ENCODE data around the gene TSNAXIP1. TPM values are rescaled to one million over a fixed set of nuclear protein-coding genes. Genes with fewer than 3 reads are reported as not detected.

TSNAXIP1 gene
- total and polyA plus RNA-seq, 7 experiments from 2014 or later: 0.24 to 1.1 (median 0.54) TPM; not detected in 2

DNA sequence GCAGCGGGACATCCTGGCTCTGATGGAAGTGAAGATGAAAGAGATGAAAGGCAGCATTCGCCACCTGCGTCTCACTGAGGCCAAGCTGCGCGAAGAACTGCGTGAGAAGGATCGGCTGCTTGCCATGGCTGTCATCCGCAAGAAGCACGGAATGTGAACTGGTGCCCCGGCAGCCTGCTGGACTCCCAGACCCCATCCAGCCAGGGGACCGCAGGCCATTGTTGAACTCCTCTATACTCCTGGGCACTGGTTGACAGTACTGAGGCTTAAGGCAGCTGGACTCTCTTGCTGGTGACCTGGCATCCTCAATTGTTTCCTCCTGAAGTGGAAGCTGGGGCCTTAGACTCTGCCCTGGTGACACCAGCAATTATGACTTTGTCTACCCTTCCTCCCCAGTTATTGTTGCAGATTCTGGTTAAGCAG is 36.7 kb downstream of the TSNAXIP1 start:
- DNase-seq: peak in 1 of 9 donors; percentile 79
- H3K4me1 ChIP-seq (ENCODE audit: control insufficient read depth in 2 of 2, insufficient read depth in 2 of 2, low read length in 2 of 2): peaks cover 42 to 46% of the 10 kb centered on the region in 2 donors

DNA sequence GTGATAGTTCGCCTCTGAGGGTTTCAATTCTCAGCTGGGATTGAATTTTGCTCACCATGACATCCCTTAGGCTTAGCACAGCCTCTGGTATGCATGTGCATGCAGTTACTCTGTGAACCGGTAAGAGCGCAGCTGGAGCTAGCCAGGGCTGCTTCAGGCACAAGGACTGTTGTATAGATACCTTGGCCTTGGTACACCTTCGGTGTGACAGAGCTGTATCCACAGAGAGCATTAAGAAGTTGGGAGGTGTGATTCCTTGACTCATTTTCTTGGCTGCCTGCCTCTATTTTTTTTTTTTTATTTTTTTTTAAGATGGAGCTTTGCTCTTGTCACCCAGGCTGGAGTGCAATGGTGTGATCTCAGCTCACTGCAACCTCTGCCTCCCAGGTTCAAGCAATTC is 37.8 kb downstream of the TSNAXIP1 start:
- intact Hi-C loops (cut with micrococcal nuclease): loop anchor here (5.0 to 10.0 kb wide), 5 partner anchors 48 to 600 kb away; partner anchors contain the start of genes ESRP2 (in 1 of the 2), FHOD1 (in 1 of the 2), NFATC3 (in 1 of the 2) and PSKH1 (in 1 of the 2)
- H3K4me3 Mint-ChIP-seq: peak overlapping the region; percentile 78 to 97 (median 95)
- no peaks in the 10 kb centered on the region for H3K9me3 ChIP-seq (ENCODE audit: control insufficient read depth in 2 of 3, low read length in 3 of 3)
- no peaks in the 10 kb centered on the region for H3K27me3 ChIP-seq (ENCODE audit: control insufficient read depth in 2 of 2, insufficient read depth in 2 of 2, low read length in 2 of 2)
- peaks cover 0 to 7% (median 0%) of the 10 kb centered on the region in 3 experiments for H3K36me3 ChIP-seq (ENCODE audit: control insufficient read depth in 2 of 3, insufficient read depth in 3 of 3, low read length in 3 of 3)
- no peaks in the 10 kb centered on the region for H3K9me3 Mint-ChIP-seq
- ATAC-seq: no peak
- H3K4me3 ChIP-seq (ENCODE audit: low read length): peak overlapping the region; percentile 100
- H3K27ac Mint-ChIP-seq: peak overlapping the region; percentile 43 to 98 (median 92)
- no peak for DNase-seq
- peaks cover 46 to 48% of the 10 kb centered on the region in 2 donors for H3K4me1 ChIP-seq (ENCODE audit: control insufficient read depth in 2 of 2, insufficient read depth in 2 of 2, low read length in 2 of 2)
- CTCF ChIA-PET: interaction anchor here (0.7 to 1.2 kb wide), 4 partner anchors 28 to 171 kb away, joined by 3 to 6 read pairs (median 3); partner anchors contain the start of gene NRN1L
- no peaks in the 10 kb centered on the region for H3K27me3 Mint-ChIP-seq
- POLR2A ChIA-PET: interaction anchor here (0.6 to 6.4 kb wide), 14 partner anchors 11 to 656 kb away, joined by 3 to 35 read pairs (median 4); partner anchors contain the start of genes ACD, PSMB10, RANBP10 and TSNAXIP1
- H3K36me3 Mint-ChIP-seq: peaks cover 0 to 17% (median 0%) of the 10 kb centered on the region in 5 donors
- peak overlapping the region; percentile 99 for H3K27ac ChIP-seq (ENCODE audit: low read depth, low read length)
- peaks cover 24 to 56% (median 49%) of the 10 kb centered on the region in 7 donors for H3K4me1 Mint-ChIP-seq

More for the DNA sequence above, 36.7 kb downstream of the TSNAXIP1 start:
- Histone ChIP-seq H3K9me3 (ENCODE audit: control insufficient read depth in 2 of 3, low read length in 3 of 3) (no peaks in the 10 kb centered on the region), H3K27ac (ENCODE audit: low read depth, low read length) (peak overlapping the region; percentile 99), H3K4me3 (ENCODE audit: low read length) (peak overlapping the region; percentile 100), H3K36me3 (ENCODE audit: control insufficient read depth in 2 of 3, insufficient read depth in 3 of 3, low read length in 3 of 3) (peaks cover 0 to 7% (median 0%) of the 10 kb centered on the region in 3 experiments), H3K27me3 (ENCODE audit: control insufficient read depth in 2 of 2, insufficient read depth in 2 of 2, low read length in 2 of 2) (no peaks in the 10 kb centered on the region)
- Mint-ChIP-seq H3K4me3 (peak overlapping the region; percentile 94 to 97 (median 95)), H3K36me3 (peaks cover 0 to 17% (median 0%) of the 10 kb centered on the region in 5 donors), H3K27me3 (no peaks in the 10 kb centered on the region), H3K4me1 (peaks cover 24 to 50% (median 44%) of the 10 kb centered on the region in 7 donors), H3K9me3 (no peaks in the 10 kb centered on the region), H3K27ac (peak overlapping the region; percentile 92 to 98 (median 96))
- intact Hi-C loops (cut with micrococcal nuclease): loop anchor here (2.0 to 10.0 kb wide), 7 partner anchors 29 to 599 kb away; partner anchors contain the start of genes DDX28 (in 1 of the 2), DUS2 (in 1 of the 2), EDC4 (in 1 of the 2) and ESRP2 (in 1 of the 2)
- CTCF ChIA-PET: interaction anchor here (0.5 to 0.9 kb wide), 3 partner anchors 24 to 322 kb away, joined by 3 to 8 read pairs (median 3); no protein-coding TSS in a partner anchor
- ATAC-seq: no peak
- POLR2A ChIA-PET: interaction anchor here (0.8 to 6.4 kb wide), 12 partner anchors 10 to 241 kb away, joined by 3 to 35 read pairs (median 5); partner anchors contain the start of genes C16orf86, EDC4, ENKD1 and PSKH1

- Mint-ChIP-seq H3K9me3 (no peaks in the 10 kb centered on the region), H3K27ac (peak overlapping the region; percentile 84 to 98 (median 94)), H3K4me1 (peaks cover 24 to 64% (median 49%) of the 10 kb centered on the region in 7 donors), H3K4me3 (peak overlapping the region; percentile 86 to 97 (median 90)), H3K27me3 (no peaks in the 10 kb centered on the region), H3K36me3 (peaks cover 0 to 19% (median 0%) of the 10 kb centered on the region in 5 donors)
- Histone ChIP-seq H3K36me3 (ENCODE audit: control insufficient read depth in 2 of 3, insufficient read depth in 3 of 3, low read length in 3 of 3) (peaks cover 0 to 7% (median 0%) of the 10 kb centered on the region in 3 experiments), H3K4me1 (ENCODE audit: control insufficient read depth in 2 of 2, insufficient read depth in 2 of 2, low read length in 2 of 2) (peaks cover 46 to 48% of the 10 kb centered on the region in 2 donors), H3K27ac (ENCODE audit: low read depth, low read length) (peak overlapping the region; percentile 99), H3K9me3 (ENCODE audit: control insufficient read depth in 2 of 3, low read length in 3 of 3) (no peaks in the 10 kb centered on the region), H3K27me3 (ENCODE audit: control insufficient read depth in 2 of 2, insufficient read depth in 2 of 2, low read length in 2 of 2) (no peaks in the 10 kb centered on the region), H3K4me3 (ENCODE audit: low read length) (peak overlapping the region; percentile 88)
- ChIA-PET CTCF (interaction anchor here (0.8 to 1.5 kb wide), 7 partner anchors 13 to 324 kb away, joined by 3 to 7 read pairs (median 3); partner anchors contain the start of gene NRN1L), POLR2A (interaction anchor here (0.6 to 6.4 kb wide), 21 partner anchors 10 to 658 kb away, joined by 3 to 35 read pairs (median 5); partner anchors contain the start of genes EDC4, NFATC3, PSKH1 and PSMB10)
- DNase-seq (no peak), ATAC-seq (no peak)
- intact Hi-C loops (cut with micrococcal nuclease): loop anchor here (1.0 to 10.0 kb wide), 15 partner anchors 12 to 601 kb away; partner anchors contain the start of genes CTCF (in 2 of the 2), EDC4 (in 2 of the 2), RANBP10 (in 2 of the 2) and TSNAXIP1 (in 2 of the 2)
These were observed 38.8 kb downstream of the TSNAXIP1 start for GRCh38 chr16:67845291-67846062.

- ATAC-seq (no peak), DNase-seq (no peak)
- Mint-ChIP-seq H3K9me3 (no peaks in the 10 kb centered on the region), H3K4me3 (peak overlapping the region; percentile 86 to 97 (median 90)), H3K36me3 (peaks cover 0 to 19% (median 0%) of the 10 kb centered on the region in 5 donors), H3K27ac (peak overlapping the region; percentile 84 to 98 (median 94)), H3K4me1 (peaks cover 24 to 69% (median 49%) of the 10 kb centered on the region in 7 donors), H3K27me3 (no peaks in the 10 kb centered on the region)
- Histone ChIP-seq H3K36me3 (ENCODE audit: control insufficient read depth in 2 of 3, insufficient read depth in 3 of 3, low read length in 3 of 3) (peaks cover 0 to 7% (median 0%) of the 10 kb centered on the region in 3 experiments), H3K4me3 (ENCODE audit: low read length) (peak overlapping the region; percentile 88), H3K27me3 (ENCODE audit: control insufficient read depth in 2 of 2, insufficient read depth in 2 of 2, low read length in 2 of 2) (no peaks in the 10 kb centered on the region), H3K9me3 (ENCODE audit: control insufficient read depth in 2 of 3, low read length in 3 of 3) (no peaks in the 10 kb centered on the region), H3K4me1 (ENCODE audit: control insufficient read depth in 2 of 2, insufficient read depth in 2 of 2, low read length in 2 of 2) (peaks cover 46 to 48% of the 10 kb centered on the region in 2 donors), H3K27ac (ENCODE audit: low read depth, low read length) (peak overlapping the region; percentile 99)
- ChIA-PET POLR2A (interaction anchor here (0.6 to 6.4 kb wide), 17 partner anchors 9 to 524 kb away, joined by 3 to 35 read pairs (median 5); partner anchors contain the start of genes ACD, EDC4, NFATC3 and PARD6A), CTCF (interaction anchor here (0.8 to 1.5 kb wide), 5 partner anchors 13 to 325 kb away, joined by 3 to 7 read pairs (median 3); no protein-coding TSS in a partner anchor)
- intact Hi-C loops (cut with micrococcal nuclease): loop anchor here (1.0 to 10.0 kb wide), 15 partner anchors 13 to 601 kb away; partner anchors contain the start of genes CTCF (in 2 of the 2), EDC4 (in 2 of the 2), RANBP10 (in 2 of the 2) and TSNAXIP1 (in 2 of the 2)
These were observed 39.3 kb downstream of the TSNAXIP1 start for GRCh38 chr16:67846063-67846319.

- intact Hi-C loops (cut with micrococcal nuclease): loop anchor here (1.0 to 10.0 kb wide), 15 partner anchors 13 to 602 kb away; partner anchors contain the start of genes CTCF (in 2 of the 2), EDC4 (in 2 of the 2), RANBP10 (in 2 of the 2) and TSNAXIP1 (in 2 of the 2)
- ChIA-PET POLR2A (interaction anchor here (0.6 to 6.4 kb wide), 16 partner anchors 9 to 523 kb away, joined by 3 to 35 read pairs (median 5); partner anchors contain the start of genes ACD, EDC4, NFATC3 and PARD6A), CTCF (interaction anchor here (0.5 to 1.5 kb wide), 4 partner anchors 14 to 89 kb away, joined by 3 to 7 read pairs (median 5); no protein-coding TSS in a partner anchor)
- Histone ChIP-seq H3K4me3 (ENCODE audit: low read length) (peak within 1 kb of the TSS; percentile 88), H3K4me1 (ENCODE audit: control insufficient read depth in 2 of 2, insufficient read depth in 2 of 2, low read length in 2 of 2) (peaks cover 43 to 46% of the 10 kb centered on the region in 2 donors), H3K27ac (ENCODE audit: low read depth, low read length) (peak within 1 kb of the TSS; percentile 99), H3K27me3 (ENCODE audit: control insufficient read depth in 2 of 2, insufficient read depth in 2 of 2, low read length in 2 of 2) (no peaks in the 10 kb centered on the region), H3K36me3 (ENCODE audit: control insufficient read depth in 2 of 3, insufficient read depth in 3 of 3, low read length in 3 of 3) (peaks cover 0 to 7% (median 0%) of the 10 kb centered on the region in 3 experiments), H3K9me3 (ENCODE audit: control insufficient read depth in 2 of 3, low read length in 3 of 3) (no peaks in the 10 kb centered on the region)
- DNase-seq (peak; percentile 90 to 98 (median 96)), ATAC-seq (peak; percentile 81)
- peak within 1 kb of the TSS; percentile 84 to 98 (median 94) for H3K27ac Mint-ChIP-seq
- H3K36me3 Mint-ChIP-seq: peaks cover 0 to 19% (median 0%) of the 10 kb centered on the region in 5 donors
- no peaks in the 10 kb centered on the region for H3K9me3 Mint-ChIP-seq
- H3K27me3 Mint-ChIP-seq: no peaks in the 10 kb centered on the region
- H3K4me1 Mint-ChIP-seq: peaks cover 22 to 68% (median 47%) of the 10 kb centered on the region in 7 donors
- peak within 1 kb of the TSS; percentile 87 to 97 (median 92) for H3K4me3 Mint-ChIP-seq
These were observed 39.8 kb downstream of the TSNAXIP1 start, which contains the start of gene NUTF2 for GRCh38 chr16:67846320-67847063. Gene NUTF2 (plus strand): TSS chr16:67846933. CDS start chr16:67865131, 18,198 bp downstream.
